ENCODE measurements around the gene SCYL3. TPM values are rescaled to one million over a fixed set of nuclear protein-coding genes. Genes with fewer than 3 reads are reported as not detected.
"Not testable (repeated sequence)": the region's sequence is repeated elsewhere in the genome, so short reads cannot be mapped to it uniquely, and the experiment has no call there.

Gene SCYL3
- total RNA-seq, 2 donors from 2014 or later: 14.2 to 16.3 TPM

GRCh38 chr1:169844941-169845608, 48.6 kb downstream of the SCYL3 start:
- ATAC-seq (no peak), DNase-seq (ENCODE audit: low spot score) (no peak)
- Mint-ChIP-seq H3K4me3 (no peak overlapping the region), H3K27ac (no peak overlapping the region), H3K36me3 (peaks cover 43% of the 10 kb centered on the region), H3K9me3 (peaks cover 5% of the 10 kb centered on the region), H3K4me1 (ENCODE audit: low read depth in 2 of 2) (no peaks in the 10 kb centered on the region), H3K27me3 (no peaks in the 10 kb centered on the region)

DNA sequence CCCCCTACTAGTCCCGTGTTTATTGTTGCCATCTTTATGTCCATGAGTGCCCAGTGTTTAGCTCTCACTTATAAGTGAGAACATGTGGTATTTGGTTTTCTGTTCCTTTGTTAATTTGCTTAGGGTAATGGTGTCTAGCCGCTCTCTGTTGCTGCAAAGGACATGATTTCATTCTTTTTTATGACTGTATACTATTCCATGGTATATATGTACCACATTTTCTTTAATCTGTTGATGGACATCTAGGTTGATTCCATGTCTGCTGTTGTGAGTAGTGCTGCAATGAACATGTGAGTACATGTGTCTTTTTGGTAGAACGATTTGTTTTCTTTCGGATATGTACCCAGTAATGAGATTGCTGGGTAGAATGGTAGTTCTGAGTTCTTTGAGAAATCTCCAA, 54.8 kb downstream of the SCYL3 start:
- peaks cover 9% of the 10 kb centered on the region for H3K9me3 Mint-ChIP-seq
- no peak for ATAC-seq
- H3K27ac Mint-ChIP-seq: no peak overlapping the region
- no peak overlapping the region for H3K4me3 Mint-ChIP-seq
- H3K27me3 Mint-ChIP-seq: no peaks in the 10 kb centered on the region
- no peaks in the 10 kb centered on the region for H3K4me1 Mint-ChIP-seq (ENCODE audit: low read depth in 2 of 2)
- DNase-seq (ENCODE audit: low spot score): no peak
- peaks cover 42% of the 10 kb centered on the region for H3K36me3 Mint-ChIP-seq

DNA sequence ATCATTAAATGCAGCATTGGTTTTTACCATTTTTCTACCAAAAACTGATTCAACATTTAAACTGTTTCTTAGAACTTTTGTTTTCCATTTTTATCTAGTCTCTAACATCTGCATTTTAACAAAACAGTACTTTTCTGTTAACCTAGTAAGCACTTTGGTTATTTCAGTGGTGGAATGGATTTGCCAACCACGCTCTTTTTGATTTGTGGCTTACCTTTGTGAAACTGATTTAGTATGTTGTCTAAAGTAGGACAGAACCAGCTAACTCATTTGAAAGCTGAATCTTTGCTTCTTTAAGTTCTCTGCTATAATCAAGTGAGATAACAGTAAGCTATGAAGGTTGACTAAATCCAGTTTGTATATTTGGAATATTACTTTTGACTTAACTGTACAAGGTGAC, 57.5 kb downstream of the SCYL3 start:
- Mint-ChIP-seq H3K36me3 (peaks cover 40% of the 10 kb centered on the region), H3K27me3 (no peaks in the 10 kb centered on the region), H3K9me3 (peaks cover 9% of the 10 kb centered on the region), H3K4me3 (no peak overlapping the region), H3K4me1 (ENCODE audit: low read depth in 2 of 2) (no peaks in the 10 kb centered on the region), H3K27ac (no peak overlapping the region)
- ATAC-seq (no peak), DNase-seq (ENCODE audit: low spot score) (no peak)

- Mint-ChIP-seq H3K4me1 (ENCODE audit: low read depth in 2 of 2) (no peaks in the 10 kb centered on the region), H3K27me3 (no peaks in the 10 kb centered on the region), H3K4me3 (no peak overlapping the region), H3K27ac (no peak overlapping the region), H3K9me3 (peaks cover 6% of the 10 kb centered on the region), H3K36me3 (peaks cover 38% of the 10 kb centered on the region)
- DNase-seq (ENCODE audit: low spot score): no peak
- no peak for ATAC-seq
Measured at GRCh38 chr1:169835647-169836046, 58.0 kb downstream of the SCYL3 start.

DNA sequence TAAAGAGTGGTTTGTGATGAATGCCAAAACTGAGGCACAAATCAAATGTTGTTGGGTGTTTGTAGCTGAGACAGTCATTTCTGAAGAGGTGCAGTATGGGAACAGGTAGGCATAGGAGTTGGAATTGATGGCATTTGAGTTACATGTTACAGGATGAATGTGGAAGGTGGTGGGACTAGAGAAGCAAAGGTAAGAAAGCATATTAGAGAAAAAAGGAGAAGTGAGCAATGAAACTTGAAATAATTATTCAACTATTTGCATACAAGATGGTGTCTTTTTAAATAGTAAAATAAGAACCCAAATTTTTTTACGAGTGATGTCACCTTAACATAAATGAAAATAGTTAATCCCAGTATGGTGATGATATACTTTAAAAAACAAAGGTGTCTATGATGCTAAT, 58.8 kb downstream of the SCYL3 start:
- Mint-ChIP-seq H3K4me1 (ENCODE audit: low read depth in 2 of 2) (no peaks in the 10 kb centered on the region), H3K9me3 (peaks cover 2% of the 10 kb centered on the region), H3K27ac (no peak overlapping the region), H3K4me3 (no peak overlapping the region), H3K36me3 (peaks cover 34% of the 10 kb centered on the region), H3K27me3 (no peaks in the 10 kb centered on the region)
- no peak for DNase-seq (ENCODE audit: low spot score)
- no peak for ATAC-seq

- ATAC-seq (no peak), DNase-seq (ENCODE audit: low spot score) (no peak)
- peaks cover 24% of the 10 kb centered on the region for H3K36me3 Mint-ChIP-seq
- no peak overlapping the region for H3K27ac Mint-ChIP-seq
- H3K4me3 Mint-ChIP-seq: no peak overlapping the region
- H3K27me3 Mint-ChIP-seq: no peaks in the 10 kb centered on the region
- no peaks in the 10 kb centered on the region for H3K9me3 Mint-ChIP-seq
- no peaks in the 10 kb centered on the region for H3K4me1 Mint-ChIP-seq (ENCODE audit: low read depth in 2 of 2)
Measured at GRCh38 chr1:169833179-169833901, 60.4 kb downstream of the SCYL3 start.

GRCh38 chr1:169829671-169830070, 64.0 kb downstream of the SCYL3 start:
- DNase-seq (ENCODE audit: low spot score) (no peak), ATAC-seq (no peak)
- Mint-ChIP-seq H3K4me1 (ENCODE audit: low read depth in 2 of 2) (no peaks in the 10 kb centered on the region), H3K4me3 (no peak overlapping the region), H3K27me3 (no peaks in the 10 kb centered on the region), H3K36me3 (peaks cover 25% of the 10 kb centered on the region), H3K27ac (no peak overlapping the region), H3K9me3 (no peaks in the 10 kb centered on the region)

GRCh38 chr1:169824153-169824552, 69.5 kb downstream of the SCYL3 start:
- Mint-ChIP-seq H3K9me3 (no peaks in the 10 kb centered on the region), H3K4me1 (ENCODE audit: low read depth in 2 of 2) (peaks cover 5 to 9% of the 10 kb centered on the region in 2 donors), H3K4me3 (no peak overlapping the region), H3K27me3 (no peaks in the 10 kb centered on the region), H3K36me3 (peaks cover 23% of the 10 kb centered on the region), H3K27ac (no peak overlapping the region)
- DNase-seq (ENCODE audit: low spot score): no peak
- no peak for ATAC-seq

DNA sequence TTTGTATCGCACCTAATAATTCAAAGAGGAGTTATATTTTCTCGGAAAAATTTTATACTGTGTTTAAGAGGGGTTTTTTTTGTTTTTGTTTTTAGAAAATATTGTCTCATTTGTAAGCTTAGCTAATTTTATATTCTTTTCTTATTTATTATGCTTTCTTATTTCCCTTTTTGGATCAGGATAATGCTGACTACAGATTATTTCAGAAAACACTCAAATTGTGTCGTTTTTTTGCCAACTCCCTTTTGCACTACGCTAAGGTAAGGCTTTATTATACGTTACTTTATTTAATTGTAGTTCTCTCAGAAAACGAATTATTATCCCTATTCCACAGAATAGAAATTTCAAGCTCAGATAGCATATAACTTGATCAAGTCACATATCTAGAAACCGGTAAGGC, 72.2 kb downstream of the SCYL3 start:
- H3K27ac Mint-ChIP-seq: no peak overlapping the region
- peaks cover 5 to 9% of the 10 kb centered on the region in 2 donors for H3K4me1 Mint-ChIP-seq (ENCODE audit: low read depth in 2 of 2)
- no peaks in the 10 kb centered on the region for H3K9me3 Mint-ChIP-seq
- ATAC-seq: no peak
- DNase-seq (ENCODE audit: low spot score): no peak
- H3K36me3 Mint-ChIP-seq: peaks cover 22% of the 10 kb centered on the region
- H3K4me3 Mint-ChIP-seq: no peak overlapping the region
- H3K27me3 Mint-ChIP-seq: no peaks in the 10 kb centered on the region

GRCh38 chr1:169816617-169817016, 77.1 kb downstream of the SCYL3 start:
- ATAC-seq: no peak
- Mint-ChIP-seq H3K36me3 (peaks cover 10% of the 10 kb centered on the region), H3K9me3 (no peaks in the 10 kb centered on the region), H3K4me1 (ENCODE audit: low read depth in 2 of 2) (peaks cover 3 to 4% of the 10 kb centered on the region in 2 donors), H3K27me3 (no peaks in the 10 kb centered on the region), H3K4me3 (no peak overlapping the region), H3K27ac (no peak overlapping the region)
- no peak for DNase-seq (ENCODE audit: low spot score)

GRCh38 chr1:169814265-169814664, 79.4 kb downstream of the SCYL3 start:
- Mint-ChIP-seq H3K4me3 (no peak overlapping the region), H3K27ac (no peak overlapping the region), H3K27me3 (no peaks in the 10 kb centered on the region), H3K9me3 (no peaks in the 10 kb centered on the region), H3K4me1 (ENCODE audit: low read depth in 2 of 2) (peaks cover 3 to 6% of the 10 kb centered on the region in 2 donors), H3K36me3 (peaks cover 10% of the 10 kb centered on the region)
- no peak for ATAC-seq
- no peak for DNase-seq (ENCODE audit: low spot score)

- peaks cover 4% of the 10 kb centered on the region for H3K36me3 Mint-ChIP-seq
- H3K27ac Mint-ChIP-seq: no peak overlapping the region
- no peaks in the 10 kb centered on the region for H3K27me3 Mint-ChIP-seq
- no peak for DNase-seq (ENCODE audit: low spot score)
- no peak for ATAC-seq
- peaks cover 3 to 8% of the 10 kb centered on the region in 2 donors for H3K4me1 Mint-ChIP-seq (ENCODE audit: low read depth in 2 of 2)
- H3K9me3 Mint-ChIP-seq: no peaks in the 10 kb centered on the region
- H3K4me3 Mint-ChIP-seq: no peak overlapping the region
Measured at GRCh38 chr1:169812131-169812530, 81.6 kb downstream of the SCYL3 start.

DNA sequence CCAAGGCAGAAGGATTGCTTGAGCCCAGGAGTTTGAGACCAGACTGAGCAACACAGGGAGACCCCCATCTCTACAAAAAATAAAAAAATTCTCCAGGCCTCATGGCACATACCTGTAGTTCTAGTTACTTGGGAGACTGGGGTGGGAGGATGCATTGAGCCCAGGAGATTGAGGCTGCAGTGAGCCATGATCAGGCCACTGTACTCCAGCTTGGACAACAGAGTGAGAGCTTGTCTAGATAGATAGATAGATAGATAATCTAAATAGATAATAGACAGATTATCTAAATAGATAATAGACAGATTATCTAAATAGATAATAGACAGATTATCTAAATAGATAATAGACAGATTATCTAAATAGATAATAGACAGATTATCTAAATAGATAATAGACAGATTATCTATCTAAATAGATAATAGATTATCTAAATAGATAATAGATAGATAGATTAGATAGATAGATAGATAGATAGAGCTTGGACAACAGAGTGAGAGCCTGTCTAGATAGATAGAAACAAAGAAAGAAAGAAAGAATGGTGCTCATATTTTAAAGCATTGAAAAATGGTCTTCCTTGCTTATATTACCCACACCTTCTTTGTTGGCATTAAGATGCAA, 82.2 kb downstream of the SCYL3 start:
- not testable (repeated sequence) for H3K4me3 Mint-ChIP-seq, H3K27me3 Mint-ChIP-seq

GRCh38 chr1:169809370-169810095, 84.2 kb downstream of the SCYL3 start:
- DNase-seq (ENCODE audit: low spot score): no peak

More for the DNA sequence above, 82.2 kb downstream of the SCYL3 start:
- H3K36me3 Mint-ChIP-seq; DNase-seq (ENCODE audit: low spot score); ATAC-seq; H3K27ac Mint-ChIP-seq; H3K9me3 Mint-ChIP-seq; H3K4me1 Mint-ChIP-seq (ENCODE audit: low read depth in 2 of 2): not testable (repeated sequence)

More at GRCh38 chr1:169809370-169810095, 84.2 kb downstream of the SCYL3 start:
- no peak overlapping the region for H3K27ac Mint-ChIP-seq
- ATAC-seq: no peak
- no peak overlapping the region for H3K4me3 Mint-ChIP-seq
- peaks cover 3 to 8% of the 10 kb centered on the region in 2 donors for H3K4me1 Mint-ChIP-seq (ENCODE audit: low read depth in 2 of 2)
- H3K9me3 Mint-ChIP-seq: no peaks in the 10 kb centered on the region
- no peaks in the 10 kb centered on the region for H3K27me3 Mint-ChIP-seq
- peaks cover 4% of the 10 kb centered on the region for H3K36me3 Mint-ChIP-seq

Measured in natural killer cell treated with Interleukin-12 subunit alpha and Interleukin-12 subunit beta and Interleukin-15 and Interleukin-18, amount 100 ng/mL, for 72 hours (primary cell).